Bronchial epithelial cell (primary cell): ENCODE results near the gene DLGAP1. TPM values are rescaled to one million over a fixed set of nuclear protein-coding genes. Genes with fewer than 3 reads are reported as not detected.
A peak's percentile ranks its signal among the peaks of the same experiment; 100 is the strongest.

Experiments
- DNase-seq: peaks from one replicate; pipeline ENCODE4 v3.0.0-alpha.2; 2010; ENCODE audit warnings: low read depth
- FAIRE-seq: peaks from 2 replicates; lab custom pipeline; 2011; peaks lifted over from hg19 to GRCh38; lab: Jason Lieb, UNC
- H3K27me3 ChIP-seq: 2 replicates; pipeline ENCODE4 v1.5.1; 2011; ENCODE audit warnings: low read length; ENCODE audit not compliant: control insufficient read depth, insufficient read depth
- H3K36me3 ChIP-seq: 2 replicates; pipeline ENCODE4 v1.5.1; 2011; ENCODE audit warnings: low read length; ENCODE audit not compliant: control insufficient read depth, insufficient read depth
- H3K4me3 ChIP-seq: 2 replicates; pipeline ENCODE4 v1.5.1; 2011; ENCODE audit warnings: mild to moderate bottlenecking, low read depth, low read length, control low read depth
- total RNA-seq: library from RNA; depleted of rRNA; stranded (reverse); fragments of >200 nt; gene quantifications from 2 replicates; pipeline ENCODE4 v1.2.1, GENCODE V29; 2014
- TF ChIP-seq, protein P1 (sequence below): IDR thresholded peaks from 2 replicates; pipeline ENCODE4 v1.5.1; 2011; ENCODE audit warnings: mild to moderate bottlenecking, moderate library complexity, low read length, control low read depth, inconsistent platforms; ENCODE audit not compliant: insufficient read depth, severe bottlenecking

DLGAP1 gene
- total RNA-seq, 1 donor from 2014 or later, result not detected

DNA sequence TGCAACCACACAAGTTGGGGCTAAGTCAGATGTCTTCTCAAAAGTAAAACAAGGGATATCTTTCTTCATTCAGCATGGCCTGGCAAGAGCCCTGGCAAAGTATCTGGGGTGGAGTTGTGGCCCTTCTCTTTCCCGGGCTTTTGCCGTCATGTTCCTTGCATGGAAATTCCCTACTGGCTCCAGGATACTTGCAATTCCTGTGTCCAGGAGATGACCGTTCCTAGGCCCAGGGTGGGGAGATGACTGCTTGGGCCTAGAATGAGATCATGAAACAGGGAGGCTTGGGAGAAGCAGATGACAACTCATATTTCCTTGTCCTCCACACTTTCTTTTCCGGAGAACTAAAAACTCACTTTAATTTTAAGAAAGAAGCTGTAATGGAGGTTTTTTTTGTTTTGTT is 944.2 kb downstream of the DLGAP1 start:
- no peaks in the 10 kb centered on the region for H3K36me3 ChIP-seq
- H3K4me3 ChIP-seq, result no peak overlapping the region
- no peak for DNase-seq
- H3K27me3 ChIP-seq, result peaks cover 1% of the 10 kb centered on the region
- no peak for FAIRE-seq
- TF ChIP-seq, protein P1, sequence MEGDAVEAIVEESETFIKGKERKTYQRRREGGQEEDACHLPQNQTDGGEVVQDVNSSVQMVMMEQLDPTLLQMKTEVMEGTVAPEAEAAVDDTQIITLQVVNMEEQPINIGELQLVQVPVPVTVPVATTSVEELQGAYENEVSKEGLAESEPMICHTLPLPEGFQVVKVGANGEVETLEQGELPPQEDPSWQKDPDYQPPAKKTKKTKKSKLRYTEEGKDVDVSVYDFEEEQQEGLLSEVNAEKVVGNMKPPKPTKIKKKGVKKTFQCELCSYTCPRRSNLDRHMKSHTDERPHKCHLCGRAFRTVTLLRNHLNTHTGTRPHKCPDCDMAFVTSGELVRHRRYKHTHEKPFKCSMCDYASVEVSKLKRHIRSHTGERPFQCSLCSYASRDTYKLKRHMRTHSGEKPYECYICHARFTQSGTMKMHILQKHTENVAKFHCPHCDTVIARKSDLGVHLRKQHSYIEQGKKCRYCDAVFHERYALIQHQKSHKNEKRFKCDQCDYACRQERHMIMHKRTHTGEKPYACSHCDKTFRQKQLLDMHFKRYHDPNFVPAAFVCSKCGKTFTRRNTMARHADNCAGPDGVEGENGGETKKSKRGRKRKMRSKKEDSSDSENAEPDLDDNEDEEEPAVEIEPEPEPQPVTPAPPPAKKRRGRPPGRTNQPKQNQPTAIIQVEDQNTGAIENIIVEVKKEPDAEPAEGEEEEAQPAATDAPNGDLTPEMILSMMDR, result no peak

DNA sequence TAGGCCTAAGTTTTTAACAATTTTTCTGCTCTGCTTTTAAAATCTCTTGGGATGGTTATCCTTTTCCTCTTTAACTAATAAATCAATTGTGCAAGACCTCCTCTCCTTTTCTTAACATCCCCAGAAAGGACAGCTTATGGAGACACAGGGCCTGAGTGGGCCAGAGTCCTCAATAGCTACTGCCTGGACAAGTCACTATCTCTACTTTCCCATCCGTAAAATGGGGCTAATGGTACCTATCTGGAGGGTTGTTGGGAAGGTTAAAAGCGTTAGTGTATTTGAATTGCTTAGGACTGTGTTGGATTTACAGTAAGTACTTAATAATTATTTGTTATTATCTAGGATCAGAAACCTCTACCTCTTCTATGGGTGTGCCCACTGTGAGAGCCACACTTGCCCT is 945.1 kb downstream of the DLGAP1 start:
- peaks cover 1% of the 10 kb centered on the region for H3K27me3 ChIP-seq
- no peaks in the 10 kb centered on the region for H3K36me3 ChIP-seq
- FAIRE-seq (no peak), DNase-seq (no peak)
- TF ChIP-seq, protein P1, result no peak
- no peak overlapping the region for H3K4me3 ChIP-seq

DNA sequence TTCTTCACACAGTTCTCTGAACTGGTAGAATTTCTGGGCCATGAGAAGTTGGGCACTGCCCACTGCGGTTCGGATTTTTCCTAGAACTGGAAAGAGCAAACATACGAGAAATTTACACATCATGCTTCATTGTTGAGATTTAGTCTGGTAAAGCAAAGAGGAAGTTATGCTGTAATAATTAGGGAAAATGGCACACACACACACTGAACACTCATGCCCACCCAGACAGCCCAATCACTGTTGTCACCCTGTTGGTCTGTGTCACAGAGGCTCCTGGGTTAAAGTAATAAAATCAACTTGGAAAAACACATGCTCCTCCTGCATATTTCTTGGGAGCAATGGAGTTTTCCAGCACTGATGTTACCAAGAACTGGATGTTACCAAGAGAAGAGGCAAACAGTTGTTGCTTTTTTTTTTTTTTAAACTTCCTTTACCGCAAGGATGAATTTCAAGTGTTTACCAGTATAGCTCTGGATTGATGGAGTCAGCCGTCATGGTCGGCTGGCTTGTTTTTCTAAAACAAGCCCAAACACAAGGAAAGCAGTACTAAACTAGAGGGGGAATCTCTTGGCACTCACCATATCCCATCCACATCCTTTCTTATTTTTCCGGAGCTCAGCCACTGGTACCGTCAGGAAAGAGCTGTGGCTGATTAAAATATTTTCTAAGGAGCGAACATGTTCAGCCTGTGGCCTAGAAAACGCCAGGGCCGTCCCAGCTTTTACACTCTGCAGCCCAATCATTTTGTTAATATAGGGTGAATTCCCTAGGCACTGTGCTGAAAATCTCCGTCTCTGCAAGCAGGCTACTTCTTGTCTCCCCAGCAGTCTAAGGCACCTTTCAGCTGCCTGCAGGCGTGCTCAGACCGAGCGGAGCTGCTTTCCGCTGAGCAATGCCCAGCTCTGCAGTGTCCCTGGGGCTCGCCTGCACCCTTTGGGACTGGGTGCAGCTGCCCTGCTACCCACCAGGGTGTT is 946.2 kb downstream of the DLGAP1 start:
- DNase-seq (peak; percentile 42), FAIRE-seq (no peak)
- TF ChIP-seq, protein P1, result no peak
- H3K27me3 ChIP-seq, result peaks cover 1% of the 10 kb centered on the region
- no peak overlapping the region for H3K4me3 ChIP-seq
- H3K36me3 ChIP-seq, result no peaks in the 10 kb centered on the region

DNA sequence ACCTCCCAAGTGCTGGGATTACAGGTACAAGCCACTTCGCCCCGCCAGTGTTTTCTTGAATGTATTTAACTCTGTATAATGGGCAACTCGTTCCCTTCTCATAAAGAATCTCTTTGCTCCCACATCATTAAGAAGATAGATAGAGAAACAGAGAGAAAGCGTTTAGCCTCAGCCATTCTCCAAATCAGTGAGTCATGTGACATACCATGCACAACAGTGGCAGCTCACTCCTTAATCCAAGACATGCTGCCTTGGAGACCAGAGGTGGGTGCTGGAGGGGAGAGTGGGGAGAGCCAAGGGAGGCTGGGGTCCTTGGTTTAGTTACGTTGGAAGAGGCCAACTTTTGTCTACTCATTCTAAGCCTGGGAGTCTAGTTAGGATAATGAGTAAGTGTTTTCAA is 950.5 kb downstream of the DLGAP1 start:
- FAIRE-seq, result no peak
- Histone ChIP-seq H3K36me3 (no peaks in the 10 kb centered on the region), H3K4me3 (no peak overlapping the region), H3K27me3 (no peaks in the 10 kb centered on the region)
- TF ChIP-seq, protein P1, result no peak
- DNase-seq, result no peak

DNA sequence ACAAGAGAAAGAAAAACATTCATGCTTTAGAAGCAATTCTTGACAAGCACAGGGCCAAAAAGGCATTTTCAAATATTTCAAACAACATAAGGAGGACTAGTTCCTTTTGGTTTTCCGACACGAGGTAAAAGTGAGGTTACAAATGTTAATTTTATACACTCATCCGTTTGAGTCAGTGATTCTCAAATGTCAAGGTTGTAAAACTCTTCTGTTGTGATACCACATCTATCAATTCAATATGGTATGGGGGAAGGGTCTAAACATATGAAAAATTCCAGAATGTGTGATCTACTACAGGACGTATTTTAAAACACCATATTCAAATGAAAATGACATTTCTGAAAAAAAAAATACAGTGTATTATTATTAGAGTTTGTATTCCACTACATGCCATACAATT is 952.5 kb downstream of the DLGAP1 start:
- TF ChIP-seq, protein P1, result no peak
- H3K4me3 ChIP-seq, result no peak overlapping the region
- DNase-seq (no peak), FAIRE-seq (no peak)
- peaks cover 2% of the 10 kb centered on the region for H3K27me3 ChIP-seq
- H3K36me3 ChIP-seq, result no peaks in the 10 kb centered on the region
